ENCODE data around the gene EIF1AX. TPM values are rescaled to one million over a fixed set of nuclear protein-coding genes. Genes with fewer than 3 reads are reported as not detected.

EIF1AX gene
- total and polyA plus RNA-seq, 3 donors from 2014 or later = 26.9 to 53.1 (median 27.6) TPM

- no peak for TF ChIP-seq CTCF (IDR thresholded peaks at IDR 0.05)
- TF ChIP-seq POLR2A (IDR thresholded peaks at IDR 0.05) = no peak
- Histone ChIP-seq H3K4me3 (no peak overlapping the region), H3K36me3 (ENCODE audit: low read depth, missing control alignments) (no peaks in the 10 kb centered on the region), H3K27ac (no peak overlapping the region), H3K9me3 (no peaks in the 10 kb centered on the region), H3K27me3 (no peaks in the 10 kb centered on the region), H3K4me1 (no peaks in the 10 kb centered on the region)
- WGBS, 2 donors = 32% methylated on average over 5 to 6 of the region's 6 CpGs
- no peak for DNase-seq
- intact Hi-C loops (cut with DNase I; ENCODE audit: low total_unique reads) = loop anchor here (5.0 kb wide), 1 partner anchor 124 kb away; the partner anchor contains the start of gene RPS6KA3
These were observed 1.5 kb upstream of the EIF1AX start for GRCh38 chrX:20143111-20143510.

- intact Hi-C loops (cut with DNase I; ENCODE audit: low total_unique reads) = loop anchor here (5.0 kb wide), 1 partner anchor 127 kb away; the partner anchor contains the start of gene RPS6KA3
- peak overlapping the region in 1 of 2 donors; percentile 88 for H3K27ac ChIP-seq
These were observed 1.2 kb downstream of the EIF1AX start for GRCh38 chrX:20140420-20140819.

GRCh38 chrX:20139966-20140365, 1.7 kb downstream of the EIF1AX start:
- no peak for DNase-seq
- Histone ChIP-seq H3K4me1 (no peaks in the 10 kb centered on the region), H3K36me3 (ENCODE audit: low read depth, missing control alignments) (no peaks in the 10 kb centered on the region), H3K4me3 (peak overlapping the region in 1 of 2 donors; percentile 69), H3K27me3 (no peaks in the 10 kb centered on the region), H3K27ac (no peak overlapping the region), H3K9me3 (no peaks in the 10 kb centered on the region)
- TF ChIP-seq POLR2A (IDR thresholded peaks at IDR 0.05) = no peak
- no peak for TF ChIP-seq CTCF (IDR thresholded peaks at IDR 0.05)
- intact Hi-C loops (cut with DNase I; ENCODE audit: low total_unique reads) = loop anchor here (5.0 kb wide), 1 partner anchor 127 kb away; the partner anchor contains the start of gene RPS6KA3
- WGBS, 2 donors = 15 to 49% methylated on average over 2 of the region's 2 CpGs

More at GRCh38 chrX:20140420-20140819, 1.2 kb downstream of the EIF1AX start:
- no peak for TF ChIP-seq CTCF (IDR thresholded peaks at IDR 0.05)
- no peak for TF ChIP-seq POLR2A (IDR thresholded peaks at IDR 0.05)
- H3K27me3 ChIP-seq = no peaks in the 10 kb centered on the region
- 9 to 10% methylated on average over 3 of the region's 3 CpGs for WGBS, 2 donors
- no peaks in the 10 kb centered on the region for H3K36me3 ChIP-seq (ENCODE audit: low read depth, missing control alignments)
- H3K4me1 ChIP-seq = no peaks in the 10 kb centered on the region
- no peaks in the 10 kb centered on the region for H3K9me3 ChIP-seq
- H3K4me3 ChIP-seq = peak overlapping the region; percentile 69 to 81
- DNase-seq = no peak

- no peaks in the 10 kb centered on the region for H3K36me3 ChIP-seq (ENCODE audit: low read depth, missing control alignments)
- no peak overlapping the region for H3K4me3 ChIP-seq
- H3K9me3 ChIP-seq = no peaks in the 10 kb centered on the region
- 42 to 86% methylated on average over 5 of the region's 5 CpGs for WGBS, 2 donors
- DNase-seq = no peak
- no peaks in the 10 kb centered on the region for H3K4me1 ChIP-seq
- intact Hi-C loops (cut with DNase I; ENCODE audit: low total_unique reads) = no loop called here
- no peak for TF ChIP-seq POLR2A (IDR thresholded peaks at IDR 0.05)
- no peak for TF ChIP-seq CTCF (IDR thresholded peaks at IDR 0.05)
- H3K27me3 ChIP-seq = no peaks in the 10 kb centered on the region
- H3K27ac ChIP-seq = no peak overlapping the region
These were observed 5.7 kb downstream of the EIF1AX start for GRCh38 chrX:20135944-20136343.

- intact Hi-C loops (cut with DNase I; ENCODE audit: low total_unique reads) = no loop called here
- DNase-seq = no peak
- Histone ChIP-seq H3K9me3 (no peaks in the 10 kb centered on the region), H3K27ac (no peak overlapping the region), H3K36me3 (ENCODE audit: low read depth, missing control alignments) (no peaks in the 10 kb centered on the region), H3K4me3 (no peak overlapping the region), H3K27me3 (no peaks in the 10 kb centered on the region), H3K4me1 (no peaks in the 10 kb centered on the region)
- 70 to 100% methylated on average over 1 of the region's 1 CpG for WGBS, 2 donors
- no peak for TF ChIP-seq CTCF (IDR thresholded peaks at IDR 0.05)
- no peak for TF ChIP-seq POLR2A (IDR thresholded peaks at IDR 0.05)
These were observed 9.0 kb downstream of the EIF1AX start for GRCh38 chrX:20132666-20133065.

All from testis (tissue), 3 donors.